Psoas muscle (tissue), 8 donors: ENCODE results near the gene KLB. TPM values are rescaled to one million over a fixed set of nuclear protein-coding genes. Genes with fewer than 3 reads are reported as not detected.

Experiments used
- ATAC-seq, 4 donors: fragments of 200-7000 bp; cut with Tn5 transposase; one replicate each; pipeline ENCODE4 v1.9.1; 2020; ENCODE audit warnings: moderate library complexity in 3 of 4, mild to moderate bottlenecking in 2 of 4
- DNase-seq, 2 donors: peaks; one replicate each; pipeline ENCODE4 v3.0.0-alpha.2; 2020
- H3K27ac ChIP-seq: fragments of 200-600 bp; one replicate; pipeline ENCODE4 v1.8.0; 2022
- H3K27me3 ChIP-seq, 3 donors: fragments of 200-600 bp in 1 of 3; one replicate each; pipeline versions ENCODE4 v1.6.1 to v1.8.0; 2013 to 2022; ENCODE audit warnings: low read length in 2 of 3, mild to moderate bottlenecking in 2 of 3, moderate library complexity in 1 of 3; ENCODE audit not compliant: insufficient read depth in 3 of 3
- H3K36me3 ChIP-seq, 2 donors: fragments of 200-600 bp in 1 of 2; one replicate each; pipeline versions ENCODE4 v1.6.1 to v1.8.0; 2013 to 2022; ENCODE audit warnings: low read depth in 1 of 2, mild to moderate bottlenecking in 1 of 2, moderate library complexity in 1 of 2; ENCODE audit not compliant: insufficient read depth in 1 of 2
- H3K4me1 ChIP-seq: fragments of 200-600 bp; one replicate; pipeline ENCODE4 v1.8.0; 2022
- H3K4me3 ChIP-seq: fragments of 200-600 bp; one replicate; pipeline ENCODE4 v1.8.0; 2022; ENCODE audit warnings: mild to moderate bottlenecking
- H3K9me3 ChIP-seq: fragments of 200-600 bp; one replicate; pipeline ENCODE4 v1.8.0; 2022
- CTCF ChIP-seq: fragments of 200-600 bp; IDR thresholded peaks from one replicate; pipeline ENCODE4 v1.8.0; 2022; ENCODE audit warnings: antibody characterized with exemption
- WGBS, 3 donors: extraction: QIAGEN DNeasy Blood & Tissue Kit; methylation state at CpG; one replicate each; pipeline versions ENCODE4 v1.1.6 to v1.1.7; 2013; 5-methylcytosine and 5-hydroxymethylcytosine counted together
- intact Hi-C, 2 donors: fragments of 100-400 bp; cut with DNase I; formaldehyde crosslinking; loops; one replicate each; pipeline versions ENCODE4 v1.11.0 to v1.14.2; 2022
- polyA plus RNA-seq, 3 donors: library from polyadenylated mRNA; stranded (reverse); fragments of 200-250 nt; gene quantifications; one replicate each; pipeline ENCODE4 v1.2.3, GENCODE V29; 2013
- total RNA-seq, 4 donors: library from RNA; stranded (reverse); fragmentation: NEBNext Ultra II Directional in 2 of 4; extraction: Animal tissue kit (Norgen Biotek cat#: 25700) in 2 of 4; gene quantifications; one replicate each; pipeline versions ENCODE4 v1.2.1 to v1.2.4, GENCODE V29; 2021 to 2023
- donor health status: healthy with polysubstance abuse.
- donor health status: DM: no; HTN: no; CAD: no; lungs with moderate emphysema.
- donor health status: Bipolar disorder and iron deficiency.
- donor health status: healthy.
- donor health status: DM: yes; HTN: yes; CAD: no.
- donor health status: DM: no; HTN: no; CAD: no.
- donor health status: DM: no; HTN: no; CAD: no.
- donor health status: DM: yes; HTN: yes; CAD: no.

The KLB gene
- total and polyA plus RNA-seq, 7 donors, result 0.03 to 0.13 (median 0.07) TPM; not detected in 2

DNA sequence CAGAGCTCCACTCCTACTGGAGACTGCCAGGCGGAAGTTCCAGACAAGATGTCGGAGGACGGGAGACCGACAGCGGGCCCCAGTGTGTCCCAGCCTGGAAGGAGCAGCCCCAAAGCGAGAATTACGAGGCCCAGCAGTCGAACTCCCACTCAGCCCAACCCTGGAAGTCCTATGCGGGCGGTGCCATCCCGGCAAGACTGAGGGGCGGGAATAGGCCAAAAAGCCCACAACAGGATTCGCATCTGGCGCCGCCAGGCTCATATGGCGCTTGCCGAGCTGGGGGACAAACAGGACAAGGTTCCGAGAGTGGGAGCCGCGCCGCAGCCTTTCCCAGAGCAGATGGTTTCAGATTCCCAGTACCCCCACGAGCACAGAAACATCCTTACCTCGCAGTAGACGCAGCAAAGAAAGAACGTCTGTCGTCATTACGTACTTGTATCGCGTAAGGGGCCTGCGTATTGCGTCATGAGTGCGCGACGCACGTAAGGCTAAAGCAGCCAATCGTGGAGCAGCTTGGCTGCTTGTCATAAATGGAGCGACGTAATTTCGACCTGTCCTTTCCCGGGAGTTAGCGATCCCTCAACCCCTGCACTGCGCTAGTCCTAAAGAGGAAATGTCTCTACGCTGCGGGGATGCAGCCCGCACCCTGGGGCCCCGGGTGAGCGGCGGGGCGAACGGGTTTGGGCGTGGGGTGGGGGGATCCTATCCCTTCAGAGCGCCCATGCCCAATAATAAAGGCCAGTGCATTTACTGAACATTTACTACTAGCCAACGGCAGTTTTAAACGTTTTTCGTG is 52.0 kb downstream of the KLB start, which contains the start of the genes LIAS and RPL9:
Gene LIAS, plus strand, starts transcription at position 552 of the 796 bp plus-strand sequence. Its CDS starts 62 bp downstream, at position 614.
Gene RPL9, minus strand, starts transcription at position 418 of the 796 bp plus-strand sequence. CDS start 483 bp downstream, outside the sequence.
- Histone ChIP-seq H3K27ac (peak within 1 kb of the TSS; percentile 99), H3K36me3 (peaks cover 21 to 77% of the 10 kb centered on the region in 2 donors), H3K27me3 (no peaks in the 10 kb centered on the region), H3K4me1 (peaks cover 24% of the 10 kb centered on the region), H3K9me3 (no peaks in the 10 kb centered on the region), H3K4me3 (peak within 1 kb of the TSS; percentile 100)
- ATAC-seq (peak; percentile 95 to 96 (median 96)), DNase-seq (peak; percentile 95 to 98)
- no peak for TF ChIP-seq CTCF
- WGBS, 3 donors, result 0% methylated on average over 55 of the region's 55 CpGs
- intact Hi-C loops, result loop anchor here in 1 of 2 donors (5.0 kb wide), 1 partner anchor 179 kb away; the partner anchor contains the start of gene SMIM14

DNA sequence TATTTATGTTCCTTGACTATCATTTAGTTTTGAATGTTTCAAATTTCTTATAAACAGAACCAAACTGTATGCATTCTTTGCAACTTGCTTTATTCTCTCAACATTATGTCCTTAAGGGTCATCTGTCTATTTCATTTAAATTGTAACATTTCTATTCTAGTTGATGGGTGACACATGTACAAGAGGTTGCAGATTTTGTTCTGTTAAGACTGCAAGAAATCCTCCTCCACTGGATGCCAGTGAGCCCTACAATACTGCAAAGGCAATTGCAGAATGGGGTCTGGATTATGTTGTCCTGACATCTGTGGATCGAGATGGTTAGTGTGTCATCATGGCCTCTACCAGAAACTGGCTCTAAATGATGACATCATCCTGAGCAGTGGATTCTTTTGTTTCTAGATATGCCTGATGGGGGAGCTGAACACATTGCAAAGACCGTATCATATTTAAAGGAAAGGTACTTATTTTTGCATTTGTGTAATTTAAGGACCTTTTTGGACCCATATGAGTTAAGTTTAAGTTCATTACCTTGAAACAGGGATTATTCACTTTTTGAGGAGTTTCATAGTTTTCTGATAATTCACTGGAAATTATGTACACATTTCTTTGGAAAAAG is 58.3 kb downstream of the KLB start:
- no peak for DNase-seq
- TF ChIP-seq CTCF, result no peak
- Histone ChIP-seq H3K4me3 (no peak overlapping the region), H3K4me1 (no peaks in the 10 kb centered on the region), H3K27me3 (no peaks in the 10 kb centered on the region), H3K27ac (no peak overlapping the region), H3K36me3 (peaks cover 12 to 81% of the 10 kb centered on the region in 2 donors), H3K9me3 (no peaks in the 10 kb centered on the region)
- ATAC-seq, result no peak
- intact Hi-C loops, result loop anchor here (5.0 to 10.0 kb wide), 2 partner anchors 510 to 842 kb away; partner anchors contain the start of gene PDS5A (in 1 of the 2)
- 35 to 43% (median 41%) methylated on average over 2 of the region's 2 CpGs for WGBS, 3 donors

- no peak for TF ChIP-seq CTCF
- peaks cover 6 to 87% of the 10 kb centered on the region in 2 donors for H3K36me3 ChIP-seq
- no peaks in the 10 kb centered on the region for H3K4me1 ChIP-seq
- ATAC-seq (no peak), DNase-seq (no peak)
- H3K27me3 ChIP-seq, result no peaks in the 10 kb centered on the region
- WGBS, 3 donors, result 36 to 51% (median 41%) methylated on average over 4 of the region's 4 CpGs
- no peak overlapping the region for H3K4me3 ChIP-seq
- H3K9me3 ChIP-seq, result no peaks in the 10 kb centered on the region
- H3K27ac ChIP-seq, result no peak overlapping the region
- intact Hi-C loops, result loop anchor here (5.0 to 10.0 kb wide), 2 partner anchors 508 to 841 kb away; partner anchors contain the start of gene PDS5A (in 1 of the 2)
Observed at GRCh38 chr4:39466747-39467146, 60.0 kb downstream of the KLB start.

- 93% methylated on average over 4 of the region's 4 CpGs for WGBS, 3 donors
- no peaks in the 10 kb centered on the region for H3K9me3 ChIP-seq
- DNase-seq (no peak), ATAC-seq (no peak)
- H3K27ac ChIP-seq, result no peak overlapping the region
- no peaks in the 10 kb centered on the region for H3K27me3 ChIP-seq
- H3K36me3 ChIP-seq, result peaks cover 6 to 87% of the 10 kb centered on the region in 2 donors
- H3K4me1 ChIP-seq, result no peaks in the 10 kb centered on the region
- intact Hi-C loops, result loop anchor here (5.0 to 10.0 kb wide), 2 partner anchors 507 to 840 kb away; partner anchors contain the start of gene PDS5A (in 1 of the 2)
- no peak overlapping the region for H3K4me3 ChIP-seq
- no peak for TF ChIP-seq CTCF
Observed at GRCh38 chr4:39467464-39467863, 60.7 kb downstream of the KLB start.
